Glomerular endothelial cell (primary cell): Measurements from ENCODE around the gene PRR14. TPM values are rescaled to one million over a fixed set of nuclear protein-coding genes. Genes with fewer than 3 reads are reported as not detected.
"Not testable (repeated sequence)": the region's sequence is repeated elsewhere in the genome, so short reads cannot be mapped to it uniquely, and the experiment has no call there.

Experiments used
- DNase-seq: peaks from one replicate; pipeline ENCODE4 v3.0.0-alpha.2; 2011; ENCODE audit warnings: low read depth, low spot score; ENCODE audit errors: extremely low read depth
- total RNA-seq: library from RNA; depleted of rRNA; stranded (reverse); fragments of >200 nt; gene quantifications from 2 replicates; pipeline ENCODE4 v1.2.3, GENCODE V29; 2015

The PRR14 gene
- total RNA-seq, 1 donor from 2014 or later = 38.1 TPM

DNA sequence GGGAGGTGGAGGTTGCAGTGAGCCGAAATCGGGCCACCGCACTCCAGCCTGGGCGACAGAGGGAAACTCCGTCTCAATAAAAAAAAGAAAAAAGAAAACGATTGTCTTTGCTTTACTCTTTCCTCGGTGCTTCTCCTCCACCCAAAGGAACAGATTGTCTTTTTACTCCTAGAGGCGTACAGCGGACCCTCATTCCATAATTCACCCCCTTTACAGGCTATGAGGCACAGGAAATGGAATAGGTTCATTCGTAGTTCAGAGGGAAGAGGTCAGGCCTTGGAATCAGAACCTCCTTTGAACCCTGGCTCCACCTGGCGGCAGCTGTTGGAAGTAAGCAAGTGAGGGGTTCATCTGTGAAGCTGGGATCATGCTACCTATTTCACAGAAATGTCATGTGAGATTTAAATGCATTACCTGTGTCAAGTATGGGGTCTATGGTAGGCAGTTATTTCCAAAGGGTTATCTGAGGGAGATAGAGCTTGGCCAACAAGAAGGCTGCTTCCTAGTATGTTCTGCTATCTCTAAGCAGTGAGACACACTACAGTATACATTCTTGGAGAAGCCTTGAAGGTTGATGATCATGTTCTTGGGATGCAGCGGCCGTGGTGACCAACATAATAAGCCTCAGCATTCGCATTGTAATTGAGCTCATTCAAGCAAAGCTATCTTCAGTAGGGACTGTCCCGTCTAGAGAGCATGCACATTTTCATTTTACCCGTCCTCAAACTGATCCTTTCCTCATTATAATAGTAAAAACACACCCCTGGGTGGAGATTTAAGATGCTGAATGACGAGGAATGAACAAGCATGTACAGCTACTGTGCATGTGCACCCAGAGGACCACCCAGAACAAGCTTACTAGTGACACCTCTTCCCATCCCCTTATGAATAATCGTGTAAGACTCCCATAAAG is 21.9 kb upstream of the PRR14 start:
- no peak for DNase-seq

DNA sequence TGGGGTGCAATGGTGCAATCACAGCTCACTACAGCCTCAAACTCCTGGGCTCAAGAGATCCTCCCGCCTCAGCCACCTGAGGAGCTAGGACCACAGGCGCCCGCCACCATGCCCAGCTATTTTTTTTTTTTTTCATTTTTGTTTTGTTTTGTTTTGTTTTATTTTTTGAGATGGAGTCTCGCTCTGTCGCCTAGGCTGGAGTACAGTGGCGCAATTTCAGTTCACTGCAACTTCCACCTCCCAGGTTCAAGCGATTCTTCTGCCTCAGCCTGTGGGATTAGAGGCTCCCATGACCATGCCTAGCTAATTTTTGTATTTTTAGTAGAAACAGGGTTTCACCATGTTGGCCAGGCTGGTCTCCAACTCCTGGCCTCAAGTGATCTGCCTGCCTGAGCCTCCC is 18.3 kb upstream of the PRR14 start:
- DNase-seq = not testable (repeated sequence)

DNA sequence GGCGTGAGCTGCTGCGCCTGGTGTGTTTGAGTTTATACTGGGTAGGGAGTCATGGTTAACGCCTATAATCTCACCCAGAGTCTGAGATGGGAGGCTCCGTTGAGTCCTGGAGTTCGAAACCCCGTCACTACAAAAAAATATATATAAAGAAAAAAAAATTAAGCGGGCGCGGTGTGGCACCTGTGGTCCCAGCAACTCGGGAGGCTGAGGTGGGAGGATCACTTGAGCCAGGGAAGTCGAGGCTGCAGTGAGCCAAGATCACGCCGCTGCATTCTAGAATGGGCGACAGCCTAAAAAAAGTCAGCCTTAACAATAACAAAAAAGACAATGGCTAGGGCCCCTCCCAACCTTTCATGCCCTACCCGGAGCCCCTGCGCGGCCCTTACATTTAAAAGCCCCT is 17.2 kb upstream of the PRR14 start:
- DNase-seq = no peak

DNA sequence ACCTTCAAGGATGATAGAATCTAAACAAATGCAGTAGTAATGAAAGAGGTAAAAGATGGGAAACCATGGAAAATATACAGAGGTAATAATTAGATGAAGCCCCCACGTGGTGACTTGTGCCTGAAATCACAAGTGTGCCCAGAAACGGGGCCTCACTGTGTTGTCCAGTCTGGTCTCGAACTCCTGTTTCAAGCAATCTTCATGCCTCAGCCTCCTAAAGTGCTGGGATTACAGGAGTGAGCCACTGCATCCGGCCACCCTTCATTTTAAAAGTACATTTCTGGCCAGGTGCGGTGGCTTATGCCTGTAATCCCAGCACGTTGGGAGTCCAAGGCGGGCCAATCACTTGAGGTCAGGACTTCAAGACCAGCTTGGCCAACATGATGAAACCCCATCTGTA is 14.2 kb upstream of the PRR14 start:
- DNase-seq = no peak

DNA sequence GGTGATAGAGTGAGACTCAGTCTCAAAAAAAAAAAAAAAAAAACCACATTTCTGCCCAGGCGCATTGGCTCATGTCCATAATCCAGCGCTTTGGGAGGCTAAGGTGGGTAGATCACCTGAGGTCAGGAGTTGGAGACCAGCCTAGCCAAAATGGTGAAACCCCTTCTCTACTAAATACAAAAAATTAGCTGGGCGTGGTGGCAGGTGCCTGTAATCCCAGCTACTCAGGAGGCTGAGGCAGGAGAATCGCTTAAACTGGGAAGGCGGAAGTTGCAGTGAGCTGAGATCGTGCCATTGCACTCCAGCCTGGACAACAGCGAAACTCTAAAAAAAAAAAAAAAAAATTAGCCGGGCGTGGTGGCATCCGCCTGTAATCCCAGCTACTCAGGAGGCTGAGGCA is 13.6 kb upstream of the PRR14 start:
- not testable (repeated sequence) for DNase-seq

DNA sequence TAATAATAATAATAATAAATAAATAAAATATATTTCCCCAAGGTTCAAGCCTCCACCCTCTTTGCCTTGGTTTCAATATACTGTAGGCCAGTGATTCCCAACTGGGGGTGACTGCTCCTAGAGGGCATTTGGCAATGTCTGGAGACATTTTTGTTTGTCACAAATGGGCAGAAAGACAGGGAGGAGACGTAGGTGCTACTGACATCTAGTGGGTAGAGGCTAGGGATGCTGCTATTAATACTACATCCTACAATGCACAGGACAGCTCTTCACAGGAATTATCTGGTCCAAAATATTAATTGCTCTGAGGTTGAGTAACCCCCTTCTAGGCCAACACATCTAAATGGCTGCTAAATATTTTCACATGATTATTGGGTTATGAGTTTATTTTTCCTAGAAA is 12.8 kb upstream of the PRR14 start:
- DNase-seq = no peak

DNA sequence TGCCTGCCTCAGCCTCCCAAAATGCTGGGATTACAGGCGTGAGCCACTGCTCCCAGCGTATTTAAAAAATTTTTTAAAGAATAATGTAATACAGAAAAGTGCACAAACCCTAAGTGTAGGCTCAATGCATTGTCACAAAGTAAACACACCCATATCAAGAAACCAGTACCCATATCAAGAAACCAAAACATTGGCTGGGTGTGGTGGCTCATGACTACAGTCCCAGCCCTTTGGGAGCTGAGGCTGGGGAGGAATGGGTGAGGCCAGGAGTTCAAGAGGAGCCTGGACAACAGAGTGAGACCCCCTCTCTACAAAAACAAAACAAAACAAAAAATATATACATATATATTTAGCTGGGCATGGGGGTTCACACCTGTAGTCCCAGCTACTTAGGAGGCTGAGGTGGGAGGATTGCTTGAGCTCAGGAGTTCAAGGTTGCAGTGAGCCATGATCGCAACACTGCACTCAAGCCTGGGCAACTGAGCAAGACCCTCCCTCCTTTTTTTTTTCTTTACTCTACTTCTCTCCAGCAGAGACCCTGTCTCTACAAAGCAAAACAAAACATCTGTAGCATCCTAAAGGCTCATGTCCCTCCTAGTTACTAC is 9.3 kb upstream of the PRR14 start:
- no peak for DNase-seq

DNA sequence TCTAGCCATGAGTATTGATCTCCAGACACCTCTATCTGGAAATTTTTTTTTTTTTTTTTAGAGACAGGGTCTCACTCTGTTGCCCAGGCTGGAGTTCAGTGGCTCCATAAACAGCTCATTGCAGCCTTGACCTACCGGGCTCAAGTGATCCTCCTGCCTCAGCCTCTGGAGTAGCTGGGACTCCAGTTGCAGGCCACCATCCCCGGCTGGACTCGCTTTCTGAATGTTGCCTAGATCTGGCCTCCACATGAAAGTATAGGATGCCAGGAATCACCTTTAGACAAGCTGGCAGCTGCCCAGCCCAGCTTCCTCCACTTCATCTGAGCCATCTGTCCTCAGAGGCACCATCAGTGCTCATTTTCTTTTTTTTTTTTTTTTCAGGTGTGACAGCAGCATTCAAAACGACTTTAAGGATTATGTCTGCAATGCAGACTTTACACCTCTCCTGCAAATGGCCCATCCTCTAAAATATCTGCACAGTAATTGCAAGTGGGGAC is 6.4 kb upstream of the PRR14 start:
- no peak for DNase-seq

DNA sequence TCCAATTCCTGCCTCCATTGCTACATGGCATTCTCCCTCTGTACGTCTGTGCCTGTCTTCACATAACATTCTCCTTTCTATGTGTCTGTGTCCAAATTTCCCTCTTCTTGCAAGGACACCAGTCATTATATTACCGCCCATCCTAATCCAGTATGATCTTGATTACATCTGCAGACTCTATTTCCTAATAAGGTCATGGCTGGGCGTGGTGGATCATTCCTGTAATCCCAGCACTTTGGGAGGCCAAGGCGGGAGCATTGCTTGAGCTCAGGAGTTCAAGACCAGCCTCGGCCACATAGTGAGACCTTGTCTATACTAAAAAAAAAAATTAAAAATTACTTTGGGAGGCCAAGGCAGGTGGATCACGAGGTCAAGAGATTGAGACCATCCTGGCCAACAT is 5.0 kb upstream of the PRR14 start:
- no peak for DNase-seq

DNA sequence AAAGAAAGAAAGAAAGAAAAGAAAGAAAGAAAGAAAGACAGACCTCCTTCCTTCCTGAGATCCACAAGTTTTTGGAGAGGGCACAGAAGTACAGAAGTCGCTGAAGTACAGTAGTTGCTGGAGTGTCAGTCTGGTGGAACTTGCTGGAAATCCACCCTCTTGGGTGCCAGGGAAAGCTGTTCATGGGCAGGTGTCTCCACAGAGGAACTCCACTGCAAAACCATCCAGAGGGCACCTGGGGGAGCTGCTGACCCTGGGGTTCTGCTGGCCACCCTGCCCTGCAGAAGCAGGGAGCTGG is 3.5 kb upstream of the PRR14 start:
- no peak for DNase-seq

DNA sequence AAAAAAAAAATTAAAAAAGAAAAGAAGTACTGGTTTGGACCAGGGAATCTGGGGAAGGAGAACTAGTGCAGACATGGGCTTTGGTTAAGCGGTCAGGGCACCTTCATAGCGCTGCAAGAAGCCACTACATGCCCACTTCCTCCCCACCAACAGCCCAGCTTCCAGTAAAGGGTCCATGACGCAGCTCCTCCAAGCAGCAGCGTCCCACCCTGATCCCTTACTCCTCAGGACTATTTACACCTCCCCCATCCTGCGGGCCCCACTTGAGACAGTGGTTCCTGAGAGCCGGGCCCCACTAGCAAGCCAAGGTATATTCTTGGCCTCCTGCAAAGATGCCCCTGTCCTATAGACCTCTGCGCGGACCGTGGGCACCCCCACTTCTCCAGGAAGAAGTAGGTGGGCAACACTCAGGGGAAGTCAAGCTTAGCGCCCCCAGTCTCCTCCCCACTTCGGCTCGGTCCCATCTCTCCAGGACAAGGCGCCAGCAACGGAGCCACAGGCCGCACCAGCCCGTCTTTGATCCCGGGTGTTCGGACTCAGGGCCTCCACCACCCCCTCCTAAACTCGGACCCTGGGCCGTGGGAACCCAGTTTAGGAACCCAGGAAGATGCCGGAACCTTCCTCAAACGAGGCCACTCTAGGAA is 913 bp upstream of the PRR14 start:
- DNase-seq = no peak

DNA sequence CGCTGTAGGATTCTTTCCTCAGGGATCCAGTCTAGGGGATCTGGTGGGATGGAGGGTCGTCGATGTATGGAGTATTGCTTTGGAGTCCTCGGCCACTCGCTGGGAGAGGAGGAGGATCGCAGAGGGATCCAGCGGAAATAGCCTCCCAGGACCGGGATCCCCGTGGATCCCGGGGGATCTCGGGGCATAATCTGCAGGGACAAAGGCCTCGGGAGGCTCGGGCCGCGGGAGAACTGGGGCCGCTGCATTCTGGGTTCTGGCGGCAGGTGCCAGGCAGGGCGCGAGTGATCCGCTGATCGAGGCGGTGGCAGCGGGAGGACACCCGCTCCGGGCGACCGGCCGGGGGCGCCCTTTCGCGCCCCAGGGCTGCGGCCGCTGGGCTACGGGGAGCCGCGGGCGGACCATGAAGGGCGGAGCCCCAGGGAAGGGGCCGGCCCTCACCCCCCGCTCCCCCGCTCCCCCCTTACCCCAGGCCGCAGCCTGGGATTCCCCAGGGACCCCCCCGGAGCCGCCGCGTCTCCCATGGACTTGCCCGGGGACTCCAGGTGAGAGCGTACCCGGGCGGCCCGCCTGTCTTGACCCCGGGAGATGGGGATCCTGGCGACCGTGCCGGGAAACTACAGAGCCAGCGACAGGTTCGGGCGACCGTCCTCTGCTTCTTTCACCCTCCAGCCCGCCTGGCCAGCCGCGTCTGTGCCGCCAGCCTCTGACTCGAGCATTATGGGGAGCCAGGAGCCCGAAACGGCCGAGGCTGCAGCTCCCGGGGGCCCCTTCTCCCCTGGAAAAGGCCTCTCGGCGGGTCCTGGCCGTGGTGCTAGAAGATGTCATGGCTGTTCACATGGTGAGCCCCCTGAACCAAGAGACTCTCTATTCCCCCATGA is 604 bp downstream of the PRR14 start:
- no peak for DNase-seq

DNA sequence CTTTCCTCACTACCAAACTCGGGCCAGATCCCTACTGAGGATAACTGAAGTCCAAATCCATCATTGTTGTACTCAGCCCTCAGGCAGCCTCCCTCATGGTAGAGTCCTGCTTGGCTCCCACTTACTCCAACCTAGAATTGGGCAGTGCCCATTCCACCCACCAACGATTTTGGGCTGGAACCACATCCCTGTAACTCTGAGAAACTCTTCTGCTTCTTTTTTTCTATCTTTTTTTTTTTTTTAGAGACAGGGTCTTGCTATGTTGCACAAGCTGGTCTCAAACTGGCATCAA is 1.2 kb downstream of the PRR14 start:
- no peak for DNase-seq

DNA sequence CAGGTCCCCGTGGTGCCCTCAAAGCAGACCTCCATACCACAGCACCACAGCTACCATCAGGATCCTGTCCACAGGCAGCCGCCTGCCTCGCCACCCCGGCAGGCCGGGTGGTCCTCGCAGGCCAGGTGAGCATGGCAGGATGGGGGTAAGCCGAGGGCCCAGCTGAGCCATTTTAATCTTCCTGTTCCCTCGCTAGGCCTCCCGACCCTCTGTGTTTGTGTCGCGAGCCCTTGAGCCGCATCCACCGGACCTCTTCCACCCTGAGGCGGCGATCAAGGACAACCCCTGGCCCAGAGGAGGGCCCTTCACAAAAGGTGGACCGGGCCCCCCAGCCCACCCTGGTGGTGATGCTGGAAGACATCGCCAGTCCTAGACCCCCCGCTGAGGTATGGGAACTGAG is 2.0 kb downstream of the PRR14 start:
- DNase-seq = no peak

DNA sequence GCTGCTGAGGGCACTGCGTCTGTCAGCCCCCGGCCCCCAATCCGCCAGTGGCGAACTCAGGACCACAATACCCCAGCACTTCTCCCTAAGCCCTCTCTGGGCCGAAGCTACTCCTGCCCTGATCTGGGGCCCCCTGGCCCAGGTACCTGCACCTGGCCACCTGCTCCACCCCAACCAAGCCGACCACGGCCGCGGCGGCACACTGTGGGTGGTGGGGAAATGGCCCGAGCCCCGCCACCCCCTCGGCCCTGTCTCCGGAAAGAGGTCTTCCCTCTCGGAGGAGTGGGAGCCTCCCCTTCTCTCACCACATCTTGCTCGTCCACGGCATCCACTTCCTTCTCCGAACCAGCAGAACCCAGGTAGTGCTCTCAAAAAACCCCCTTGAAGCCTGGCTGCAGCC is 4.1 kb downstream of the PRR14 start:
- DNase-seq = no peak

DNA sequence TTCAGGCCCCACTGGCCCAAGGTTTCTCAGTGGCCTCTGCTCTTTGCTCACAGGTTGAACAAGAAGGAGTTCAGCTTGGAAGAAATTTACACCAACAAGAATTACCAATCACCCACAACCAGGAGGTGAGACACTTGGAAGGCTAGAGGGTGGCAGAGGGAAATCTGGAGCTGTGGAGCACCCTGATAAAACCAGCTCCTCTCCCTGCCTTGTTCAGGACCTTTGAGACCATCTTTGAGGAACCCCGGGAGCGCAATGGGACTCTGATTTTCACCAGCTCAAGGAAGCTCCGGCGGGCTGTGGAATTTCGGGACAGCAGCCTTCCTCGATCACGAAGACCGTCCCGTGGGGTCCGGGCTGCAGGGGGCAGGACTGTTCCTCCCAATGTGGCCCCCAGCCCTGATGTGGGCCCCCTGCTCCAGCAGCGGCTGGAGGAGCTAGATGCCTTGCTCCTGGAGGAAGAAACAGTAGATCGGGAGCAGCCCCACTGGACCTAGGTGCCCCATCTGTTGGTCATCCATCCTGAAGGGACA is 5.1 kb downstream of the PRR14 start:
- DNase-seq = no peak

DNA sequence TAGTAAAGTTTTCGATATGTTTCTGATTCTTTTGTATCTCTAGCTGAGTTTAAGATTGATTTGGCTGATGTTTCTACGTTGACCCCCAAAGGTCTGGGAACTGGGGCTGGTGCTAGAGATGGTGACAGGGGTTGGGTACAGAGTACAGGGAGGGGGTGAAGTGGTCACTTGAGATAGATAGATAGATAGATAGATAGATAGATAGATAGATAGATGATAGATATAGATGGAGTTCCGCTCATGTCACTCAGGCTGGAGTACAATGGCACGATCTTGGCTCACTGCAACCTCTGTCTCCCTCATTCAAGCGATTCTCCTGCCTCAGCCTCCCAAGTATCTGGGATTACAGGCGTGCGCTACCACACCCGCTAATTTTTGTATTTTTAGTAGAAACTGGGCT is 5.6 kb downstream of the PRR14 start:
- no peak for DNase-seq

DNA sequence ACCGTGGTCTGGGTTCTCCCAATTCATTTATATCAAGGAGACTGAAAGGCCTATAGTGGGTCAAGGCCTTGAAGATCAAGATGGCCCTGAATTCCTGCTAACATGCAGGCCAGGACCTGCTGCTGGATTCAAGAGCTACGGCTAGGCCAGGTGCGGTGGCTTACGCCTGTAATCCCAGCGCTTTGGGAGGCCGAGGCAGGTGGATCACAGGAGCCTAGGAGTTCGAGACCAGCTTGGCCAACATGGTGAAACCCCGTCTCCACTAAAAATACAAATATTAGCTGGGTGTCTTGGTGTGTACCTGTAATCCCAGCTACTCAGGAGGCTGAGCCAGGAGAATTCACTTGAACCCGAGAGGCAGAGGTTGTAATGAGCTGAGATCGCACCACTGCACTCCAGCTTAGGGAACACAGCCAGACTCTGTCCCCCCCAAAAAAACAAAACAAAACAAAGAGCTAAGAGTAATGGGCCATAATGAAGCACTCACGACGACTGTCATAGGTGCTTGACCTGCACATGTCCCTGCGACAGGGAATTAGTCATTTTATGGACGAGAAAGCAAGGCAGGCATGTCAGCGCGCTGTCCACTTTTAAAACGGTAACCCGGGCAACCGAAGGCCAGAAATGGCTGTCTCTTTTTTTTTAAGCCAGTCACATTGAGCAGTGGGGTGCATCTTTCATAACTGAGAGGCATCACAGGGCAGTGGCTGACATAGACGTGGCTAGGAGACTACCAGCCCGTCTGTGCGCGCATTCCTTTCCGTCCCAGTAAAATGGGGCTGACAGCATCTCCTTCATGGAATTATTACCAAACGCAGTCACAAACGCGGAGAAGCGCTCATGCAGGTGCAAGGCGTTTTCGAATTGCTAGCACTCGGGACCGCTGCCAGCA is 6.5 kb downstream of the PRR14 start:
- no peak for DNase-seq

DNA sequence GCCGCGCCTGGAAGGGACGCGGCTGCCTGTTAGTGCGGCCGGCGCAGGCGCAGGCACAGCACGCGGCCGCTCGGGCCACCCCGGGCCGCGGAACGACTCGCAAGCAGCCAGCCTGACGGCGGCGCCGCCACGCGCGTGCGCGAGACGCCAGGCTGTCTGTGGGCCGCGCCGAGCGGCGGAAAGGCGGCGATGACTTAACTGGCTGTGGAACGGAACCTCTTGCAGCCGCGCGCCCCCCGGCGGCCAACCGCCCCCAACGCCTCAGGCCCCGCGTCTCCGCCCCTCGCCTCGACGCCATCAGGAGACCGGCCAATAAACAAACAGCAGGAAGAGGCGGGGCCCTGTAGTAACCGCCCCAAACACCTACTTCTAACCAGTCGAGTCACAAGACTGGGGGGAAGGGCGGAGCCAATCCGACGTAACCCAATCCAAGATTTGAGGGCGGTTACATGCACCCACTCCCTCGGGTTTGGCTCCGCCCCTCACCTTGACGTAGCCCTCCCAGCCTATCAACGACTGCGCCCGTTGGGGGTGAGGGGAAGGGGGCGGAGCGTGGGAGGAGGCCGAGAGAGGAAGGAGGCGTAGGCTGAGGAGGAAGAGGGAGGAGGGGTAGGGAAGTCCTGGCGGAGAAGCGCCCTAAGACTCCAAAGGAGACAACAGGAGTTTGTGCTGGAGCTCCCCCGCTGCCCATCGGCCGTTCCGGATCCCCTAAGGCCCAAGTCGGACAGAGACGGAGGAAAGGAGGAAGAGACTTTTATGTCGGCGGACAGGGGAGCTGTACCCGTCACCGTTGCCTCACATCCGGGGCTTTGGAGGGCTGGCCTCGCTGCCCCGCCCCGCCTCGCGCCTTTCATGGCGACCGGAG is 7.3 kb downstream of the PRR14 start, which contains the start of gene FBRS:
TSS of gene FBRS (plus strand) at position 566 of the 865 bp plus-strand sequence. CDS start 1,088 bp downstream, outside the sequence.
- peak; percentile 98 for DNase-seq
